SU-DHL-6 (cell line): ENCODE measurements around the gene CAMKK1.

Source experiments
- CTCF ChIP-seq: fragments of 200-600 bp; sonication (generic); IDR thresholded peaks from one replicate; pipeline ENCODE4 v1.5.1; 2017; ENCODE audit warnings: antibody characterized with exemption, mild to moderate bottlenecking, low read length, moderate library complexity; ENCODE audit not compliant: insufficient read depth, poor library complexity, severe bottlenecking
- EZH2phosphoT487 ChIP-seq: fragments of 200-600 bp; sonication (generic), shearing (Covaris generic); conservative IDR thresholded peaks from 2 replicates; pipeline ENCODE4 v1.6.1; 2018; ENCODE audit warnings: mild to moderate bottlenecking, antibody characterized with exemption, low read length, moderate library complexity, mixed read lengths

GRCh38 chr17:3851461-3852100, 41.3 kb downstream of the CAMKK1 start:
- TF ChIP-seq CTCF (no peak), EZH2phosphoT487 (no peak)
